Esophagus muscularis mucosa (tissue), 4 donors: ENCODE results near the gene FKBP10. TPM values are rescaled to one million over a fixed set of nuclear protein-coding genes. Genes with fewer than 3 reads are reported as not detected.

Source experiments
- DNase-seq: peaks from one replicate; pipeline ENCODE4 v3.0.0-alpha.2; 2017; ENCODE audit errors: extremely low spot score
- H3K27ac ChIP-seq, 4 donors: fragments of 200-600 bp; sonication (generic); replicated peaks in 1 of 4; 1 replicate in 3 of 4; 2 replicates in 1 of 4; pipeline ENCODE4 v1.5.1; 2016 to 2019; ENCODE audit warnings: mild to moderate bottlenecking in 1 of 4
- H3K27me3 ChIP-seq, 4 donors: fragments of 200-600 bp; sonication (generic); one replicate each; pipeline versions ENCODE4 v1.5.1 to v1.6.0; 2016 to 2019
- H3K36me3 ChIP-seq, 4 donors: fragments of 200-600 bp; sonication (generic); one replicate each; pipeline ENCODE4 v1.5.1; 2016 to 2019
- H3K4me1 ChIP-seq, 4 donors: fragments of 200-600 bp; sonication (generic); one replicate each; pipeline ENCODE4 v1.5.1; 2016 to 2019
- H3K4me3 ChIP-seq, 4 donors: fragments of 200-600 bp; sonication (generic); 1 replicate in 2 of 4; 2 replicates in 2 of 4; pipeline ENCODE4 v1.5.1; 2016 to 2019; ENCODE audit warnings: mild to moderate bottlenecking in 4 of 4, moderate library complexity in 1 of 4
- H3K9me3 ChIP-seq, 4 donors: fragments of 200-600 bp; sonication (generic); 1 replicate in 3 of 4; 2 replicates in 1 of 4; pipeline ENCODE4 v1.5.1; 2016 to 2019
- EP300 ChIP-seq: sonication (generic); formaldehyde crosslinking; IDR thresholded peaks from one replicate; pipeline ENCODE4 v1.6.1; 2017; ENCODE audit warnings: antibody characterized with exemption
- POLR2A ChIP-seq: fragments of 450-650 bp; IDR thresholded peaks from one replicate; pipeline ENCODE4 v1.6.1; 2017; ENCODE audit warnings: antibody characterized with exemption, moderate library complexity, mild to moderate bottlenecking, low read depth
- POLR2AphosphoS5 ChIP-seq, 2 donors: sonication (generic); formaldehyde crosslinking; IDR thresholded peaks; one replicate each; pipeline ENCODE4 v1.6.1; 2017; ENCODE audit warnings: antibody characterized with exemption in 2 of 2
- WGBS: methylation state at CpG from one replicate; pipeline ENCODE4 v1.1.5; 2018; 5-methylcytosine and 5-hydroxymethylcytosine counted together
- intact Hi-C: fragments of 100-400 bp; cut with DNase I; formaldehyde crosslinking; loops from one replicate; pipeline ENCODE4 v1.15.1; 2023
- total RNA-seq, 4 donors: library from RNA; depleted of rRNA; stranded (reverse); fragments of >200 nt; gene quantifications; one replicate each; pipeline versions ENCODE4 v1.1.0 to v1.2.1, GENCODE V29; 2016
- TF ChIP-seq, protein P1 (sequence below), 3 experiments: fragments of 200-600 bp in 2 of 3; fragments of 450-650 bp in 1 of 3; sonication (generic) in 2 of 3; IDR thresholded peaks; one replicate each; pipeline ENCODE4 v1.5.1; 2017 to 2019; ENCODE audit warnings: antibody characterized with exemption in 3 of 3, mild to moderate bottlenecking in 2 of 3, moderate library complexity in 1 of 3

FKBP10 gene
- total RNA-seq, 4 donors from 2014 or later: 30.5 to 49.4 (median 33.8) TPM

DNA sequence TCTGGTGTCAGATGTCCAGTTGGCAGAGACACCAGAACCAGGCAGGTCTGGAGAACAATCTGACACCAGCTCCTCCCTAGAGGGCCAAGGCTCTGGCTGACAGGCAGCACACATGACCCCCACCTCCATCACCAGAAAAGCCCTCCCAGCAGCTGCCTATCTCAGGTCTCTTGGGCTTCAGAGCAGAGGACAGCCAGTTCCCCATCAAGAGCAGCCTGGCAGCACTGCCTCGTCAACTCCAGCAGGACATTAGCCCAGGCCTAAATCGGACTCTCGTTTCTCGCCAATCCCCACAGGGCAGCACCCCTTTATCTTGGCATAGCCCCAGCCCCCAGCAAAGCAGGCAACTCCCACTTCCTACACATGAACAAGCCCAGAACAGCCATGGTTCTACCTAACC, 30.7 kb upstream of the FKBP10 start:
- peaks cover 5 to 51% (median 16%) of the 10 kb centered on the region in 4 donors for H3K27me3 ChIP-seq
- no peak for DNase-seq
- WGBS: 57% methylated on average over 4 of the region's 4 CpGs

DNA sequence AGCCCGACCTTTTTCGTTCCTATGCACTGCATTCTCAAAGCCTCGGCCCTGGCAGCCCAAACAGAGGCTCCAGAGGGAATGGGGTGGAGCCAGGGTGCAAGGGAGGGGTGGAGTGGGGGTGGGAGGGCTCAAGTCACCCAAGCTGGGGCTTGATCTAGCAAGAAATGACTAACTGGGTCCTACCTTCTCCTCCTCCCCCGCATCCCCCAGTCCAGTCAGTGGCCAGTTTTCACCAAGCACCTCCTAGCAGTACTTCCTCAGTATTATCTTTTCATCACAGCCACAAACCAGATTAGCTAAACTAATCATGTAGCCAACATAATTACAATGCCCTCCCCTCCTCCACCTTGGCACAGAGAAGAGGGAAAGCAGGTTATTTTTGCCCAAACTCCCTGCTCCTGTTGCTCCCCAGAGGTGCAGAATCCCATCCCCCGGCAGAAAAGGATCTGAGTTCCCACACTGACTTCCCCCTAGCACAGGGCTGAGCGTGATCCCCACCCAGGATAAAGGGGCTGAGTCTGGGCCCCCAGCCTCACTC, 28.5 kb upstream of the FKBP10 start:
- intact Hi-C loops: no loop called here
- Histone ChIP-seq H3K4me3 (peak overlapping the region; percentile 55 to 69 (median 61)), H3K4me1 (peaks cover 50 to 65% (median 59%) of the 10 kb centered on the region in 4 donors), H3K9me3 (no peaks in the 10 kb centered on the region), H3K27ac (peak overlapping the region; percentile 25 to 80 (median 62)), H3K27me3 (peaks cover 5 to 51% (median 16%) of the 10 kb centered on the region in 4 donors), H3K36me3 (no peaks in the 10 kb centered on the region)
- no peak for DNase-seq
- 35% methylated on average over 6 of the region's 6 CpGs for WGBS
- TF ChIP-seq EP300 (no peak), POLR2AphosphoS5 (IDR thresholded peaks at IDR 0.05) (no peak), POLR2A (no peak)
- TF ChIP-seq, protein P1, sequence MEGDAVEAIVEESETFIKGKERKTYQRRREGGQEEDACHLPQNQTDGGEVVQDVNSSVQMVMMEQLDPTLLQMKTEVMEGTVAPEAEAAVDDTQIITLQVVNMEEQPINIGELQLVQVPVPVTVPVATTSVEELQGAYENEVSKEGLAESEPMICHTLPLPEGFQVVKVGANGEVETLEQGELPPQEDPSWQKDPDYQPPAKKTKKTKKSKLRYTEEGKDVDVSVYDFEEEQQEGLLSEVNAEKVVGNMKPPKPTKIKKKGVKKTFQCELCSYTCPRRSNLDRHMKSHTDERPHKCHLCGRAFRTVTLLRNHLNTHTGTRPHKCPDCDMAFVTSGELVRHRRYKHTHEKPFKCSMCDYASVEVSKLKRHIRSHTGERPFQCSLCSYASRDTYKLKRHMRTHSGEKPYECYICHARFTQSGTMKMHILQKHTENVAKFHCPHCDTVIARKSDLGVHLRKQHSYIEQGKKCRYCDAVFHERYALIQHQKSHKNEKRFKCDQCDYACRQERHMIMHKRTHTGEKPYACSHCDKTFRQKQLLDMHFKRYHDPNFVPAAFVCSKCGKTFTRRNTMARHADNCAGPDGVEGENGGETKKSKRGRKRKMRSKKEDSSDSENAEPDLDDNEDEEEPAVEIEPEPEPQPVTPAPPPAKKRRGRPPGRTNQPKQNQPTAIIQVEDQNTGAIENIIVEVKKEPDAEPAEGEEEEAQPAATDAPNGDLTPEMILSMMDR (IDR thresholded peaks at IDR 0.05): no peak

More for the DNA sequence above, 30.7 kb upstream of the FKBP10 start:
- peaks cover 63 to 84% (median 75%) of the 10 kb centered on the region in 4 donors for H3K4me1 ChIP-seq
- no peaks in the 10 kb centered on the region for H3K36me3 ChIP-seq
- no peak for TF ChIP-seq POLR2AphosphoS5 (IDR thresholded peaks at IDR 0.05)
- H3K27ac ChIP-seq: peak overlapping the region; percentile 2 to 50 (median 30)
- no peaks in the 10 kb centered on the region for H3K9me3 ChIP-seq
- no peak overlapping the region for H3K4me3 ChIP-seq
- intact Hi-C loops: no loop called here

DNA sequence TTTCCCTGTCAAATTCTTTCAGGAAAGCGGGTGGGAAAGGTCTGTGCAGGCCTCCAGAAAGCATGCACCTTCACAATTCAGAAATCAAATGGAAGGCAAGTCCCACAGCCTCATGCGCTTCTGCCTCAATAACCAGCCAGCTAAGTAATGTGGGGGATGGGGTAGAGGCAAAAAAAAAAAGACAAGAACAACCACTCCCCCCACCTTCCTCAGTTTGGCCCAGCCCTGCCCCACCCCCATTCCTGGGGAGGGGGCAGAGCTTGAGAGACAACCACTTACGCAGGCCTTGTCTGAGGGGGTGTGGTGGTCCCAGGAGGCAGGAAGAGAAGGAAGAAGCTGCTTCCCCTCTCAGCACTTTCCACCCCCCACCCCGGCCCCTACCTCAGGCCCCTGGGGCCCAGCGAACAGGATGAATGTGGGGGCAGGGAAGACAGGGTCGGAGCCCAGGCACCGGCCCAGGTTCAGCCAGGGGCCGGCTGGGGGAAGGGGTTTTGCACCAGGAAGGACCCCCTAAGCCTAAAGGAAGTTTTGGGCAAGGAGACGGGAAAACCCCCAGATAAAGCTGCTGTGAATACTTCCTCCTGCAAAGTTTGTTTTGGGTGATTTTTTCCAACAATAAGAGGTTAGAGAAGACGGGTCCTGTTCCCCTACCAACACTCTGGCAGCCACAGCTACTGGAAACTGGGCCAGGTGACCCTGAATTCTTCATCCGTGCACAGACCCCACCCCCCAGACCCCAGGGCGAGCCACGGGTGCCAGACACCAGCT, 27.5 kb upstream of the FKBP10 start:
- TF ChIP-seq POLR2A (no peak), EP300 (no peak), POLR2AphosphoS5 (IDR thresholded peaks at IDR 0.05) (no peak)
- TF ChIP-seq, protein P1 (IDR thresholded peaks at IDR 0.05): no peak
- no peaks in the 10 kb centered on the region for H3K9me3 ChIP-seq
- WGBS: 29% methylated on average over 13 of the region's 13 CpGs
- H3K4me1 ChIP-seq: peaks cover 50 to 56% (median 55%) of the 10 kb centered on the region in 4 donors
- intact Hi-C loops: no loop called here
- H3K4me3 ChIP-seq: peak overlapping the region; percentile 55 to 69 (median 61)
- peaks cover 5 to 51% (median 16%) of the 10 kb centered on the region in 4 donors for H3K27me3 ChIP-seq
- no peaks in the 10 kb centered on the region for H3K36me3 ChIP-seq
- H3K27ac ChIP-seq: peak overlapping the region; percentile 60 to 80 (median 66)
- DNase-seq: no peak

DNA sequence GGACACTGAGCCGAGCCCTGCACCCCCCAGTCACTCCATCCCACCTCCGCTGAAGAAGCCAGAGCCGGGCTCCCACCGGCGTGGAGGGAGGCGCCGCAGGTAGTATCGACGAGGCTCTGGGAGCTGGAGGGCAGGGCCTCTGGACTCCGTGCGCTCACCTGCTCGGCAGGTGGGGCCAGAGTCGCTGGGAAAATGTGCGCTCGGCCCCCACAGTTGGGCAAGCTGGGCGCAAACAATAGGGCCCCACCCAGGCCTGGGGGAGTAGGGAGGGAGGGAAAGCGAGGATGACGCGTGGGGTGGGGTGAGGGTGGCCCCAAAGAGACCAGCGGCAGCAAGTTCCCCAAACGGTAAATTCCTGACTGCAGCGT, 27.0 kb upstream of the FKBP10 start:
- Histone ChIP-seq H3K4me1 (peaks cover 49 to 56% (median 53%) of the 10 kb centered on the region in 4 donors), H3K4me3 (peak overlapping the region; percentile 55 to 69 (median 61)), H3K27me3 (peaks cover 5 to 51% (median 16%) of the 10 kb centered on the region in 4 donors), H3K36me3 (no peaks in the 10 kb centered on the region), H3K9me3 (no peaks in the 10 kb centered on the region), H3K27ac (peak overlapping the region; percentile 60 to 80 (median 66))
- intact Hi-C loops: no loop called here
- WGBS: 5% methylated on average over 15 of the region's 22 CpGs
- no peak for TF ChIP-seq EP300
- TF ChIP-seq POLR2A: no peak
- TF ChIP-seq, protein P1 (IDR thresholded peaks at IDR 0.05): no peak
- TF ChIP-seq POLR2AphosphoS5 (IDR thresholded peaks at IDR 0.05): no peak
- DNase-seq: no peak

DNA sequence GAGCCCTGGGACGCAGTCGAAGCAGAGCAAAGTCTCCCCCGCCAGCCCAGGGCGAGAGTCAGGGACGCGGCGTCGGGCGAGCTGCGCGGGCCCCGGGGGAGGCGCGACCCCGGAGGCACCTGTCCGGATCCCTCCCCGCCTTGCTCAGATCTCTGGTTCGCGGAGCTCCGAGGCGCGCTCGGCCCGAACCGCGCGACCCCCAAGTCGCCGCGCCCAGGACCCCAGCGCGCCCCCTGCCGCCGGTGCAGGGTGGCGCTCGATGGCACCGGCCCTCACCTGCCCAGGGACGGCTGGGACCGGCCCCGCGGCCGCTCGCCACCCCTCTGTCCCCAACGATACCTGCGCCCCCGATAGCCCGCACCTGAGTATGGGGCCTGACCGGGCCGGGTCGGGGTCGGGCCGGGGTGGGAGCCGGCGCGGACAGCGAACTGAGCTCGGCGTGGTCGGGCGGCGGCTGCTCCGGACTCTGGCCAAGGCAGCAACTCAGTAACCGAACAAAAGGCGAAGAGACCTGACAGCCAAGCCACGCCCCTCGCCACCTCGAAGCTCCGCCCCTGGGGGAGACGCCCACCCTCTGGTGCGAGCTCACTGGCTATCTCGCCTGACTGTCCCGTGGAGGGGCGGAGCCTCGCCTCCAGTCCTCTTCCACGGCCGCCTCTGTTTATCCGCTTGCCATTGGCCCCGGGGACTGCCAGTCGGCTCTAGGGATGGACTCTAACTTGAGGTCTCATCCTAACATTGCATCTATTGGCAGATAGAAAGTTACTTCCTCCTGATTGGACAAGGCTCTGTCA, 26.4 kb upstream of the FKBP10 start, which contains the start of gene JUP:
JUP (minus strand) TSS at position 485 of the 794 bp plus-strand sequence. CDS start 14,857 bp downstream, outside the sequence.
- peak within 1 kb of the TSS; percentile 55 to 69 (median 61) for H3K4me3 ChIP-seq
- intact Hi-C loops: no loop called here
- H3K9me3 ChIP-seq: no peaks in the 10 kb centered on the region
- TF ChIP-seq, protein P1 (IDR thresholded peaks at IDR 0.05): peak; percentile 31 to 49 (median 42)
- TF ChIP-seq POLR2A: peak; percentile 83
- TF ChIP-seq POLR2AphosphoS5 (IDR thresholded peaks at IDR 0.05): peak; percentile 76 to 92
- no peak for TF ChIP-seq EP300
- peak; percentile 99 for DNase-seq
- H3K4me1 ChIP-seq: peaks cover 43 to 53% (median 51%) of the 10 kb centered on the region in 4 donors
- WGBS: 2% methylated on average over 25 of the region's 79 CpGs
- peaks cover 5 to 51% (median 16%) of the 10 kb centered on the region in 4 donors for H3K27me3 ChIP-seq
- peak within 1 kb of the TSS; percentile 60 to 80 (median 66) for H3K27ac ChIP-seq
- H3K36me3 ChIP-seq: no peaks in the 10 kb centered on the region
